Measurements from ENCODE around the gene LIPG.

LIPG gene

DNA sequence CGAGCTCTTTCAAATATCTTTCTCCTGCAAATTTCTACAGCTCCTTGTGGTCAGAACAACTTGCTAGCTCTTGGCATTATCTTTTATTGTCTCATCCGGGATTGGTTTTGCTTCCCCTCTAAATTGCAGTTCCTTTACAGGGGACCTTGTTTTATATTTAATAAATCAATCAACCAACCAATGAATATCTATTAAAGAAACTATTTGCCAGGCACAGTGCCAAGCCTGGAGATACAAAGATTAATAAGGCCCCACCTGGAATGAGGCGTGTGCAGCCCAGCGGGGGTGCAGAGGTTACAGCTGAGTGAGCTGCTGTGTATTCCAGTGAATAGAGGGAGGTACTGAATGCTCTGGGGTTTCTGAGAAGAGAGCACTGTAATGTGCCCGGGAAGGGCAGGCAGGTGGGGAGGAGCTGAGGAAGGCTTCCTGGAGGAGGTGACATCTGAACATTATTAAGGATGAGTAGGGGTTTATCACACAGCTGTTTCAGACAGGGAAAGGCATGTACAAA is 51.8 kb downstream of the LIPG start:
- DNase-seq: no peak

GRCh38 chr18:49616618-49617328 is 54.9 kb downstream of the LIPG start:
- no peak for DNase-seq

- DNase-seq: no peak
These were observed 55.5 kb downstream of the LIPG start for GRCh38 chr18:49617329-49617695.

DNA sequence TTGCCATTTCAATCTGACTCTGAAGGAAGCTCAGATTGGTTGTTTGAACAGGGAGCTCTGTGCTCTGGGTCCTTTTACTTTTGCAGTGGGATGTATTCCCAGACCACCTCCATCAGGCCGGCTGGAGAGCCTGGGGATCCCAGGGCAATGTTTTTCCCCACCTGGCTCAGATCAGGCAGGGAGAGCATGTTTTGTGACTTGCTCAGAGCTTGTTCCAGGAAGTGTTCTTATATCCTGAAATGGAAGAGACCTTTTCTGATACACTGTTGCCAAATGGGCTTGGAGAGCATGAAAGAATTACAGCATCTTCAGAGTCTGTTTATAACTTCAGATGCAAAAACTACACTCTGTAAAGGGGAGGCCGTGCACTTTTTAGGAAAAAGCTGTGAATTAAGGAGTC is 56.0 kb downstream of the LIPG start:
- no peak for DNase-seq

DNA sequence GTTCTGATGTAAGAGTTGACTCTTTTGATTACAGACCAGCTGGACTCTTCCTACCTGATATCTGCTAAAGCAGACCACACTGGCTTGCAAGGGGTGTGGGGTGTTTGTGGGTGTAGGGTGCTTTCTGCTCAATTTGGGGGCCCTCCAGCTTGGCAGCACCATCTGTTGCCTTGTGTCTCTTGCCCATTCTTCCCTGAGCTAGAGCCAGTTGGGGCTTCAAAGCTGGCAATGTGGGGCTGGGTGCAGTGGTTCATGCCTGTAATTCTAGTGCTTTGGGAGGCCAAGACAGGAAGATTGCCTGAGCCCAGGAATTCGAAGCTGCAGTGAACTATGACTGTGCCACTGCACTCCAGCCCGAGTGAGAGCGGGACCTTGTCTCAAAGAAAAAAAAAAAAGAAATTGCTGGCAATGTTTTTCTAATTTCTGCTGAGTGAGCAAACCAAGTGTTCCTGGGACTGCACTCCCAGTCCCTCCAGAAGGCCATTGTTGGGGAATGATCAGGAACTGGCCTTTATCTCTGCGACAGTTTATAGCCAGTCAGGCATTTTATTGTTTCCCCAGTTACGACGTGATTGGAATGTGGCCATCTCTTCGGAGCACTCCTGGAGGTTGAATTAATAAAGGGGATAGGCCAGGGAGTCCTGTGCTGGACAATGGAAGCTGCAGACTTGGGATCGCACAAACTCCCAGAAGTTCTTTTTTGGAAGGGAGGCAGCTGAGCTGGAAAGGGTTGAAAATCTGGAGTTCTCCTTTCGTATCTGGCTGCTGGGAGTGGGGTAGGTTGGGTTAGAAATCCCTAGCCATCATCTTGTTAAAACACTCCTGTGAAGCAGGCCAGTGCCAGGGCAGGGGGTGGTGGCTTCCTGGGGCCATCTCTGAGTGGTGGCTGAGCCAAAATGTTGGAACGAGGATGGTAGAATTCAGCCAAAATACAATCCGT is 57.2 kb downstream of the LIPG start:
- no peak for DNase-seq

DNA sequence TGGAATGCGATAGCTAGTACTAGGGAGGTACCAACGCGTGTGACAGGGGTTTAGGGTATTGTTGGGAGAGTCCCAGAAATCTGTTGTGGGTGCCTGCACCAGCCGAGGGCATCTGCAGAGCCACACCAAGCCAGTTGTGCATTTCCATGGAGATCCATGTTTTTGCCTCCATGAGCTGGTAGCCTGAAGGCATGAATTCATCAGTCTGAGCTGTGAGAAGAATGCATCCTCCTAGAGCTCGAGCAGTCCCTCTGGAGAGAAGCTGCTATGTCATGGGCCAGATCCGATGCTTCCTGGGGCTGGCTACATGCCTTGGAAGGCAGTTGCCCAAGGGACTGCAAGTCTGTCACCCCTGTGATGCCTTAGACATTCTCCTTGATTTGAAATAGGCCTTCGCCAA is 57.9 kb downstream of the LIPG start:
- DNase-seq: no peak

DNA sequence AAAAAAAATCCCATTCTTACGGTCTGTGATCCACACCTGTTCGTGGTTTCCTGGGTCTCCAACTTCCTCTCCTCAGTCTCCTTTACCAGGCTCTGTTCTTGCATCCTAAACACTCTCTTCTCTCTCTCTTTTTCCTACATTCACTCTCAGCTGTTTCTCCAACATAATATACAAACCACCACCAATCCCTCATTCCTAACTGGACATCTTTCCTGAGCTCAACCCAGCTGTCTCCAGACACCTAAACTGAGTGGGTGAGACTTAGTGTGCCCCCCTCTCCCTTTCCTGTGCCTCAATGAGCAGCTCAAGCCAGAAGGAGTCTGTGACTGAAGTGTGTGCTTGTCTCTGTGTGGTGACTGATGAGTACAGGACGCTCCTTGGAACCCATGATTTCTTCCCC is 59.4 kb downstream of the LIPG start:
- no peak for DNase-seq

- DNase-seq: no peak
These were observed 60.0 kb downstream of the LIPG start for GRCh38 chr18:49621717-49622351.

DNA sequence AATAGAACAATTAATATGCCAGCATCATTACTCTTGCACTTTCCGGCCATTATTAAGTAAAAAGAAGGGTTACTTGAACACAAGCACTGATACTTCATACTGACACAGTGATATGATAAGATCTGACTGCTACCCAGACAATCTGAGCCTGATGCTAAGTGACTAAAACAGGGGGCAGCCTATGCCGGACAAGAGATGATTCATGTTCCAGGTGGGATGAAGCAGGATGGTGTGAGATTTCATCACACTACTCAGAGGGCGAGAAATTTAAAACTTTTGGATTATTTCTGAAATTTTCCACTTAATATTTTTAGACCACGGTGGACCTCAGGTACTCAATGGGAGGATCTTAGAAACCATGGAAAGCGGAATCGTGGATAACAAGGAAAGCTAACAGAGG is 61.7 kb downstream of the LIPG start:
- DNase-seq: no peak

GRCh38 chr18:49625021-49625691 is 63.3 kb downstream of the LIPG start:
- DNase-seq: no peak

GRCh38 chr18:49626842-49627467 is 65.1 kb downstream of the LIPG start:
- DNase-seq: no peak

DNA sequence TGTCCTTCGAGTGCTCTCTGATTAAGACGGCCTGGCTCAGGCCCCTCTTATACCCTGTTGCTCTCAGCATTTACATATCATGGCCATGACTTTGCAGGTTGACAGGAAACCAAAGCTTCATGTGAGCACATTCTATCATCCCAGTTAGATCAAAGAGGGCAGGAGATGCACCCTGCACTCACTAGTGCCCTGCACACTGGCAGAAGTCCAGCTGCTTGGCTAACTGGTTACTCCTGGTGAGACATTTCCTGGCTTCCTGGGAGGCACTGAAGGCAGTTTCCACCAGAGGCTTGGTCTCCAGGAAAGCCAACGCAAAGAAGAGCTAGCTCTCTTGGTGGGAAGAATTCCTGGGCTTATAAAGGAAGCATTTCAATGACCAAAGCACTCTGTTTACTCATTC is 66.3 kb downstream of the LIPG start:
- no peak for DNase-seq

GRCh38 chr18:49628881-49629795 is 67.3 kb downstream of the LIPG start:
- no peak for DNase-seq

GRCh38 chr18:49630246-49630699 is 68.4 kb downstream of the LIPG start:
- no peak for DNase-seq

DNA sequence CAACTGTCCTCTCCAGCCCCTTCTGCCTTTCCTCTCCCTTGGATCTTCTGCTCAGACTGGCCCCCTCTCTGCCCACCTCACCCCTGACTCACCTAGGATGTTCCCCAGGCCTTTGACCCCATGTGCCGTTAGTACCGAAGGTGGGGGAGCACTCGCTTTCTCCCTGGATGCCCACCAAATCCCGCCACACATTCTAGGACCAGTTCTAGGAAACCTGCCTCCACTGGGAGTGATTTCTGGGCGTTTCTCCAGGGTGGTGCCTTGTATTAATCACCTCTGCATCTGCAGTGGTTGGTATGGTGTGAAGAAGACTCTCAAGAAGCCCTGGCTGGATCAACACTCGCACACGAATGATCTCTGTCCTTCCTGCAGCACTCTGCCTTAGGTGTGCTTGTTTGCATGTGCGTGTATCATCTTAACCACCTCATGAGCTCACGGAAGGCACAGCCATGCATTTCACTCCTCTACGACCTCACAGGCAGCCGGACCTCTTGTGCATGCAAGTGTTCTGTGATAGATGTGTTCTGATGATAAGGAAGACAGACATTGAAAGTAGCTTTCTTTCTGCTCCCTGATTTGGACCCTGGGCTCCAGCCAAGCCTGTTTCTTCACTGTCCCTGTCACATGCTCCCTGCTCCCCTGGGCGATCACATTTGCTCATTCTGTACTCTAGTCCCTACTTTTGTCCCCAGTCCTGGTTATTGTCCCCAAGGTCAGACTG is 69.4 kb downstream of the LIPG start:
- DNase-seq: no peak

DNA sequence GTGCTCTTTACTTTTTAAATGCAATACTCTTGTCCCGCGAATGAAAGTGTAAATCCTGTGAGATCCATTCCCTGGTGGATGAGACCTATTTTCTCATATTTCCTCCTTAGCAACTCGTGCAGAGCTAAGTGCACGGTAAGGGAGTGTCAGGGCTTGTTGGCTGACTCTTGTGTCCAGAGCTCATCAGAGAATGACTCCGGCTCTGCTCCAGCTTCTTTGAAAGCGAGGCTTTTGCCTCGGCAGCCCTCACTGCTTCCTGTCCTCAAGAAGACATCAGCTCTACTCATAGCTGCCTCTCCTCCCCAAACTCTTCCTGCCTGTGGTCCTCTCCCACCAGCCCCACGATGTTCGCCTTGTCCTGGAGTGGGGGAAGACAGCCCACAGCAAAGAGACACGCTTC is 70.7 kb downstream of the LIPG start:
- DNase-seq: no peak

DNA sequence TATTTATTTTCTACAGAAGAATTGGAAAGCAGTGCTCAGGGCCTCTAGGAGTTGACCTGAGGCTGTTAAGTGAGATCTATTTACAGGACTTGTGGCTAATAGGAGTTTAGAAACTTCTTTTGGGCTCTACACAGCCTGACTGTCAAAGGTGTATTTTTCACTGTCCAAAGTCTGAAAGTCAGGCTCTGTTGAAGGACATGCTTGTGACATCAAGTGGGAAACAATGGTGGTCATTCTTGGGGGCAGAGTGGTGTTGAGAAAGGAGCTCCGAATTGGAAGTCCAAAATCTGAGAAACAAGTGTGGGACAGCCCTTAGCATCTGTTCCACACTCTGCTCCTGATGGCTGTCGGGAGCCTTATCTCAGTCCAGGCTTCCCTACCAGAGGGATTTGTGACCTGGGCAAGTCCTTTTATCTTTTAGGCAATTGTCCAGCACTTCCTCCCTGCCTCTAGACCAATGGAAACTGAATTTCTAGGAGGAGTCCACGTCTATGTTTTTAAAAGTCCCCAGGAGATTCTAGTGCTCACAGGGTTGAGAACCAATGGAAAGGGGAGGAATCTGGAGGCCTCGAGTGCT is 76.4 kb downstream of the LIPG start:
- no peak for DNase-seq

DNA sequence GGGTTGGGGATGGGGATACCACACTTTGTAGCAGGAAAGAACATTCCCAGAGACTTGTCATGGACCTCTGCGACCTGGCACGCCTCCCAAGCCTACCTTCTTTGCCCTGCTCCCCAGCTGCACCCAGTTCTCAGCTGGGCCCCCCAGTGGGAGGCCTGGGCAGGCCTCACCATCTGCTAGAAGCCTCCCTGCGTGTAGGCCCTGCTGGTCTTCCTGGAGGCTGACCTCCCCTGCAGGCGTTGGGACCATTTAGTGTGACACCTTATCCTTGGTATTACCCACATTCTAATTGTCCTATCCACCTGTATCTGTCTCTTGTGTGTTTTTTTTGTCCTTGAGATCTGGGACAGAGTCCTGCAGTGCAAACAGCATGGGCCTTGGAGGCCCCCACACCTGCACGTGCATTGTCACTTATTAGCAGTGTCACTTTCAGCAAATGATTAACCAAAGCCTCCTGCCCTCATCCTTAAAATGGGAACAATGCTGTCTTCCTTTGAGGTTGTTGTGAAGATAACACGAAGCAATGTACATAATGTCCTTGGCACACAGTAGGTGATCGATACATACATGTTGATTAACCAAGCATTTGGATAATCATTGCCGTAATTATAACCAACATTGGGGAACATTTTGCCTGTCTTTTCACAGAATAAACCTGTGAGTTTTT is 77.2 kb downstream of the LIPG start:
- no peak for DNase-seq

- no peak for DNase-seq
These were observed 78.0 kb downstream of the LIPG start for GRCh38 chr18:49639643-49640391.
